ENCODE results near the gene CD8A. TPM values are rescaled to one million over a fixed set of nuclear protein-coding genes. Genes with fewer than 3 reads are reported as not detected.

Gene CD8A
- total and polyA plus RNA-seq, 2 donors (not counting 1 experiment from before 2014, with no cell fraction given) = not detected

GRCh38 chr2:86800856-86801567, 10.3 kb upstream of the CD8A start:
- H3K27ac ChIP-seq (ENCODE audit: insufficient read depth, low read length) = no peak overlapping the region
- no peak overlapping the region for H2AFZ ChIP-seq (ENCODE audit: low read length)
- no peaks in the 10 kb centered on the region for H4K20me1 ChIP-seq (ENCODE audit: control insufficient read depth, extremely low read depth, insufficient read depth, low read length)
- H3K4me1 ChIP-seq (ENCODE audit: control insufficient read depth, extremely low read depth, insufficient read depth, low read length) = no peaks in the 10 kb centered on the region
- no peaks in the 10 kb centered on the region for H3K9me3 ChIP-seq (ENCODE audit: control insufficient read depth, insufficient read depth, low read depth, low read length)
- no peaks in the 10 kb centered on the region for H3K36me3 ChIP-seq (ENCODE audit: control insufficient read depth, insufficient read depth, low read length)
- H3K9ac ChIP-seq (ENCODE audit: insufficient read depth, low read length) = no peak overlapping the region
- peaks cover under 1% of the 10 kb centered on the region for H3K27me3 ChIP-seq (ENCODE audit: control insufficient read depth, insufficient read depth, low read length)
- no peak overlapping the region for H3K4me2 ChIP-seq (ENCODE audit: extremely low read depth, insufficient read depth, low read length)
- no peak overlapping the region for H3K4me3 ChIP-seq (replicated peaks in 1 of 4; ENCODE audit: control extremely low read depth in 1 of 4, insufficient read depth in 1 of 4, low read depth in 3 of 4, low read length in 4 of 4)
- TF ChIP-seq EZH2 (IDR thresholded peaks at IDR 0.05; ENCODE audit: low read length, missing control alignments) = no peak
- H3K79me2 ChIP-seq (ENCODE audit: control insufficient read depth, insufficient read depth, low read length) = no peaks in the 10 kb centered on the region
- no peak for DNase-seq (ENCODE audit: low read depth in 2 of 2)

- Histone ChIP-seq H3K9me3 (ENCODE audit: control insufficient read depth, insufficient read depth, low read depth, low read length) (no peaks in the 10 kb centered on the region), H3K79me2 (ENCODE audit: control insufficient read depth, insufficient read depth, low read length) (no peaks in the 10 kb centered on the region), H3K4me1 (ENCODE audit: control insufficient read depth, extremely low read depth, insufficient read depth, low read length) (no peaks in the 10 kb centered on the region), H4K20me1 (ENCODE audit: control insufficient read depth, extremely low read depth, insufficient read depth, low read length) (no peaks in the 10 kb centered on the region), H3K4me3 (replicated peaks in 1 of 4; ENCODE audit: control extremely low read depth in 1 of 4, insufficient read depth in 1 of 4, low read depth in 3 of 4, low read length in 4 of 4) (no peak overlapping the region), H3K27me3 (ENCODE audit: control insufficient read depth, insufficient read depth, low read length) (peaks cover 33% of the 10 kb centered on the region), H3K27ac (ENCODE audit: insufficient read depth, low read length) (no peak overlapping the region), H3K4me2 (ENCODE audit: extremely low read depth, insufficient read depth, low read length) (no peak overlapping the region), H3K36me3 (ENCODE audit: control insufficient read depth, insufficient read depth, low read length) (no peaks in the 10 kb centered on the region), H2AFZ (ENCODE audit: low read length) (no peak overlapping the region), H3K9ac (ENCODE audit: insufficient read depth, low read length) (no peak overlapping the region)
- TF ChIP-seq CTCF (conservative IDR thresholded peaks at IDR 0.05 in 1 of 2, IDR thresholded peaks at IDR 0.05 in 1 of 2; ENCODE audit: low read depth in 1 of 2, low read length in 2 of 2) = no peak
- no peak for TF ChIP-seq EZH2 (IDR thresholded peaks at IDR 0.05; ENCODE audit: low read length, missing control alignments)
- no peak for DNase-seq (ENCODE audit: low read depth in 2 of 2)
These were observed 4.1 kb upstream of the CD8A start for GRCh38 chr2:86794861-86795260.

DNA sequence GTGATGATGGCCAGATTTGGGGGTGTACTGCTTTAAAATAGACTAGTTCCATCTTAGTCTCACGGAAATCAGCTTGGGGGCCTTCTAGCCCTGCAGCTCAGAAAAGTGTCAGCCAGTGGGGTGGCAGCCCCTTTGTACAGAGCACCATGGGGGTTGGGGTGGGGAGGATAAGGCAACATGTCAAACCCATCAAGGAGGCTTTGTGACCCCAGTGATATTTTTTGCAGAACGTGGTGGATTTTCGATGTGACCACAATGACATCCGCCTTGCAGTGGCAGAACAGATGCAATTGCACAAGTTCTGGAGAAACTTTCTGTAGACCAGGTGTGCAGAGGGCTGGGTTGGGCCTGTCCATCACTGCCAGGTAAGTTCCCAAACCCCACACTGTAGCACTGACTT, 3.0 kb upstream of the CD8A start:
- H4K20me1 ChIP-seq (ENCODE audit: control insufficient read depth, extremely low read depth, insufficient read depth, low read length) = no peaks in the 10 kb centered on the region
- no peak overlapping the region for H3K27ac ChIP-seq (ENCODE audit: insufficient read depth, low read length)
- TF ChIP-seq CTCF (conservative IDR thresholded peaks at IDR 0.05 in 1 of 2, IDR thresholded peaks at IDR 0.05 in 1 of 2; ENCODE audit: low read depth in 1 of 2, low read length in 2 of 2) (no peak), EZH2 (IDR thresholded peaks at IDR 0.05; ENCODE audit: low read length, missing control alignments) (no peak)
- H3K4me1 ChIP-seq (ENCODE audit: control insufficient read depth, extremely low read depth, insufficient read depth, low read length) = no peaks in the 10 kb centered on the region
- H3K4me2 ChIP-seq (ENCODE audit: extremely low read depth, insufficient read depth, low read length) = no peak overlapping the region
- no peaks in the 10 kb centered on the region for H3K79me2 ChIP-seq (ENCODE audit: control insufficient read depth, insufficient read depth, low read length)
- H3K27me3 ChIP-seq (ENCODE audit: control insufficient read depth, insufficient read depth, low read length) = peaks cover 40% of the 10 kb centered on the region
- H3K36me3 ChIP-seq (ENCODE audit: control insufficient read depth, insufficient read depth, low read length) = no peaks in the 10 kb centered on the region
- H3K9me3 ChIP-seq (ENCODE audit: control insufficient read depth, insufficient read depth, low read depth, low read length) = no peaks in the 10 kb centered on the region
- H2AFZ ChIP-seq (ENCODE audit: low read length) = no peak overlapping the region
- no peak overlapping the region for H3K9ac ChIP-seq (ENCODE audit: insufficient read depth, low read length)
- no peak overlapping the region for H3K4me3 ChIP-seq (replicated peaks in 1 of 4; ENCODE audit: control extremely low read depth in 1 of 4, insufficient read depth in 1 of 4, low read depth in 3 of 4, low read length in 4 of 4)
- no peak for DNase-seq (ENCODE audit: low read depth in 2 of 2)
